Activated naive CD4-positive, alpha-beta T cell treated with anti-CD3 and anti-CD28 coated beads, Interleukin-2, amount 50 U/mL, for 24 hours (primary cell): ENCODE data around the gene CUBN.

Experiments used
- H3K27ac Mint-ChIP-seq: one replicate; pipeline ENCODE4 v1.8.0; 2021; ENCODE audit warnings: mild to moderate bottlenecking, mixed read lengths
- H3K27me3 Mint-ChIP-seq: one replicate; pipeline ENCODE4 v1.8.0; 2021; ENCODE audit warnings: mixed read lengths
- H3K36me3 Mint-ChIP-seq: one replicate; pipeline ENCODE4 v1.8.0; 2021; ENCODE audit warnings: mixed read lengths
- H3K4me1 Mint-ChIP-seq: one replicate; pipeline ENCODE4 v1.8.0; 2021; ENCODE audit warnings: mixed read lengths
- H3K4me3 Mint-ChIP-seq: one replicate; pipeline ENCODE4 v1.8.0; 2021; ENCODE audit warnings: mild to moderate bottlenecking, mixed read lengths
- H3K9me3 Mint-ChIP-seq: one replicate; pipeline ENCODE4 v1.8.0; 2021; ENCODE audit warnings: mixed read lengths

CUBN gene

DNA sequence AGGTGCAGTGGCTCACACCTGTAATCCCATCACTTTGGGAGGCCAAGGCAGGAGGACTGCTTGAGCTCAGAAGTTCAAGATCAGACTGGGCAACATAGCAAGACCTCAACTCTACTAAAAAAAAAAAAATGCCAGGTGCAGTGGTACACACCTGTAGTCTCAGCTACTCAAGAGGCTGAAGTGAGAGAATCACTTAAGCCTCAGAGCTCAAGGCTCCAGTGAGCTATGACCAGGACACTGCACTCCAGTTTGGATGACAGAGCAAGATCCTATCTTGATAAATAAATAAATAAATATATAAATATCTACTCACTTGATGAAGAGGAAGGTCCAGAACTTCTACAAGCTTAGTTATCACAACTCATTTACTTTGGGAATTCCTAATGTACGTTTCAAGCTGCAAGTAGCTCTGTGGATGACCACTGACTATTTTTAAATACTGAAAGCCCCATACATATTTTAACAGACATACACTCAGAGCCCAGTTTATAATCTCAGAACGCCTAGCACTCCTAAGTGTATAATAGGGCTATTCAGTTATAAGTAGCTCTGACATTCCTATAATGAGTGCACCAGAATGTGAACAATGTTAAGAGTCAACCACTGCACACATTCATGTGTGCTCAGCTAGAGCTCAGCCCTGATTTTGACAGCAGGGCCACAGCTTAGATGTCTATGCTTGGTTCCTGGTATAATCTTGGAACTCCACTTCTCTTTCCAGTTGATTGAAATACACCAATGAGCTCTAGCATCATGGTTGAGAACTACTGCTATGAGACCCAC is 119.1 kb downstream of the CUBN start:
- no peak overlapping the region for H3K4me3 Mint-ChIP-seq

DNA sequence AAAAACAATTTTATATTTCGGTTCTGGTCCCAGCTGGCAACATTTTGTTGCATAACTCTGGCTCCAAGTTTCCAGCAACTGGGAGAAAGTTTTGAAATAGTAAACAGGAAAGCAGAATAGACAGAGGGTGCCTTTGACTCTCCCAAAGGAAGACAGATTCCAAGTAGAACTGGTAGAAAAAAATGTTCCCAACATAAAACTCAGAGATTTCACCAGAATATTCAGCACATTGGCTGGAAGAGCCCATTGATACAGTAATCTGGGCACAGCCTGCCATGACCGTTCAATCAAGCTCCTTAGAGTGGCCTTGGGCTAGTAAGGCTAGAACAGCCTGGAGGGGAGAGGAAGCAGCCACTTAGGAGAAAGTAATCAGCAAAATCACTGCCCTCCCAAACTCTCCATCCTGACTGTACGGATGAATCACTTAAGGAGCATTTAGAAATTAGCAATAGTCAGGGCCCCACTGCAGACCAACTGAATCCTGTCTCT is 120.4 kb downstream of the CUBN start:
- no peaks in the 10 kb centered on the region for H3K27me3 Mint-ChIP-seq
- no peak overlapping the region for H3K4me3 Mint-ChIP-seq
- peaks cover 10% of the 10 kb centered on the region for H3K36me3 Mint-ChIP-seq
- H3K4me1 Mint-ChIP-seq = peaks cover 58% of the 10 kb centered on the region
- no peaks in the 10 kb centered on the region for H3K9me3 Mint-ChIP-seq
- no peak overlapping the region for H3K27ac Mint-ChIP-seq

More for the DNA sequence above, 119.1 kb downstream of the CUBN start:
- Mint-ChIP-seq H3K9me3 (no peaks in the 10 kb centered on the region), H3K27me3 (no peaks in the 10 kb centered on the region), H3K4me1 (peaks cover 45% of the 10 kb centered on the region), H3K27ac (no peak overlapping the region), H3K36me3 (peaks cover 10% of the 10 kb centered on the region)

DNA sequence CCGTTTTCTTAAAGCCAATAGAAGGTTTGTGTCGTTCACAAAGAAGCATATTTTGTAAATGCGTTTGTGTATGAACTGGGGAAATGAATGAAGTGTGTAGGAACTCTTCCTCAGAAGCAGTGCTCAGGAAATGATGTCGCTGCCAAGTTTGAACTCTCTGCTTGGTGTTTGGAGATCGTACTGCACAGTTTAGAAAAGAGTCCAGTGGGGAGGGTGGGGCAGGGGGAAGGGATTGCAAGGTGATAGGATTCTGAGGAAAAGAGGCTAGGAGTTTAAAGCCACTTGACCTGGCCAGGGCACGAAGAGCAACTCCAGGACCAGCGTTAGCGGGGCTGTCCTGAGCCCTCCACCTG is 122.2 kb downstream of the CUBN start:
- peaks cover 10% of the 10 kb centered on the region for H3K36me3 Mint-ChIP-seq
- peaks cover 65% of the 10 kb centered on the region for H3K4me1 Mint-ChIP-seq
- H3K27ac Mint-ChIP-seq = peak overlapping the region; percentile 15
- H3K4me3 Mint-ChIP-seq = no peak overlapping the region
- H3K27me3 Mint-ChIP-seq = no peaks in the 10 kb centered on the region
- H3K9me3 Mint-ChIP-seq = no peaks in the 10 kb centered on the region

DNA sequence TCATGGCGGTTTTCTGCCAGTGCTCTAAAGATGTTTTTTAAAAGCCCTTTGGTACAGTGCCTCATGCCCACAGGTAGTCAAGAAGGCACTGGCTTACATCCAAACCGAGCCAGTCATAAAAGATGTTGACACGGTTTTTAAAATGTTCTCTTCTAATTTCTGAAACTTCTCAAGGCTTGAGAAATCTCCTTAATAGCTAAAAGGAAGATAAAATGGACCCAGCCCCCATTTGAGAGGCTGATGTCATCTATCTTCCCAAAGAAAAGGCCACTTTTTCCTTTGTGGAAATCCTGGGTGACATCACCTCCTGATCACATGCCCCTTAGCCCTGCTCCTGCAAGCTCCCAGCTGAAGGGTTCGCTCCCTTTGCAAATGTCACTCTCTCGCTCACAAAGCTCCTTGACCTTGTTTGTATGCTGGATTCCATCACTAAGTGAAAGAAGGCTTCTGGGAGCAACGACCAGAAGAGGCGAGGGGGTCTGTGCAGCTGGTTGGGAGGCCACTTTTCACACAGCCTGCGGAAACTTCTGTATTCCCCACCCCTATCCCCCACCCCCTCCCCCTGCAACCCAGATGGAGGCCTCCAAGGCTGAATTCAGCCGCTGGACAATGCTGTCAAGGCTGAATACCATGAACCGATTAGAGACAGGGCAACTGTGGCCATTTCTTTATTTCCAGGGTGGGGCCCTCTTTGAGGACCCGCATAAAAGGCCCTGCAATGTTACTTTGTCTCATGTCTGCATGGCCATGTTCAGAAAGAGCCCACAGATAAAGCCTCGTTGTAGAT is 122.8 kb downstream of the CUBN start:
- Mint-ChIP-seq H3K36me3 (peaks cover 8% of the 10 kb centered on the region), H3K9me3 (no peaks in the 10 kb centered on the region), H3K4me3 (no peak overlapping the region), H3K4me1 (peaks cover 71% of the 10 kb centered on the region), H3K27me3 (no peaks in the 10 kb centered on the region), H3K27ac (peak overlapping the region; percentile 15)

DNA sequence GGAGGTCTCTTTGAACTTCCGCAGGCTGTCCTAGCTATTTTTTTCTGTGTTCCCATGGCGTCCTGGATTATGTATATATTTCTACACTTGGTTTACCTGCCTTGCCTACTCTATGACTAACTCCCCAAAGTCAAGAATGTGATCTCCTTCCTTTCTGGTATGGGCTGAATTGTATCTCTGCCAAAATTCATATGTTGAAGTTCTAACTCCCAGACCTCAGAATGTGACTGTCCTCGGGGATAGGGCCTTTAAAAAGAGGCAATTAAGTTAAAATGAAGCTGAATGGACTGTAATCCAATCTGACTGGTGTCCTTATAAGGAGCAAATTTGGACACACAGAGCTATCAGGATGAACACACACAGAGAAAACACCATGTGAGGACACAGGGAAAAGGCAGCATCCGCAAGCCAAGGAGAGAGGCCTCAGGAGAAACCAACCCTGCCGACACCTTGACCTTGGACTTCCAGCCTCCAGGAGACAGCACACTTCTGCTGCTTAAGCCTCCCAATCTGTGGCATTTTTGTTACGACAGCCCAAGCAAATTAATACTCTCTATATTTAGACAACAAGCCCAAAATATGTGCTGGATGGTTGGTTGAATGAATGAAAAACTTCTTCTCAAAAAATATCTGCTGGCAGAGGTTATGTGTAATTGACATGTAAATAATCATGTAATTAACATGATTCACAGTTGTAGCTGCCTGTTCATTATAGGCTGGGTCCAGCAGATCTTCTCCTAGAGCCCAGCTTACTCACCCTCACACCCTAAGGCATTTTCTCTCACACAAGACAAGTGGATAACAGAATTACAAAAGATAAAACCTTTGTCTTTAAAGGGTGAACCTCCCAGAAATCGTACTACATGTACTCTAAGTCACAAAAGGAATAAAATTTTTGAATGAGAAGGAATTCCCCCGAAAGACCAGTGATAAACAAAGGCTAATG is 123.7 kb downstream of the CUBN start:
- Mint-ChIP-seq H3K36me3 (peaks cover under 1% of the 10 kb centered on the region), H3K4me1 (peaks cover 80% of the 10 kb centered on the region), H3K4me3 (no peak overlapping the region), H3K27me3 (no peaks in the 10 kb centered on the region), H3K9me3 (no peaks in the 10 kb centered on the region), H3K27ac (peak overlapping the region; percentile 12)

DNA sequence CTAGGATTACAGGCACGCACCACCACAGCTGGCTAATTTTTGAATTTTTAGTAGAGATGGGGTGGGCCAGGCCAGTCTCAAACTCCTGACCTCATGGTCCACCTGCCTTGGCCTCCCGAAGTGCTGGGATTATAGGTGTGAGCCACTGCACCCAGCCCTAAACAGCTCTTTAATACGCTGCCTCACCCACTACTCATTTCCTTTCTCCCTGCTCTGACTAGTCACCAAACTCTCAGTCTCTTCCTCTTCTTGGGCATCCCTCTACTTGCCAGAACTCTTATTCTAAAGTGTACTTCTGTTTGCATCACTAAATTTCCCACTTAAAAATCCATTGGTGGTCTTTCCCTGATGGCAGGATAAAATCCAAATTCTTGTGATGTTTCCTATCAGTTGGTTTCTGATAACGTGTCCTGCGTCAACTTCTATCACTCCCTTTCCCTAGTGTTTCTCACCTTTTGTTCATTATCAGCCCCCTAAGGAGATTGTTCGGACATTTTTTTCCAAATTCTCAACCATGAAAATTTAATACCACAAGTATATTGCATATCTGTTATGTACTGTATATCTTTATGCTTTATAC is 124.7 kb downstream of the CUBN start:
- H3K4me3 Mint-ChIP-seq = no peak overlapping the region
- H3K27ac Mint-ChIP-seq = peak overlapping the region; percentile 44
- peaks cover 83% of the 10 kb centered on the region for H3K4me1 Mint-ChIP-seq
- H3K9me3 Mint-ChIP-seq = no peaks in the 10 kb centered on the region
- H3K36me3 Mint-ChIP-seq = no peaks in the 10 kb centered on the region
- H3K27me3 Mint-ChIP-seq = no peaks in the 10 kb centered on the region

DNA sequence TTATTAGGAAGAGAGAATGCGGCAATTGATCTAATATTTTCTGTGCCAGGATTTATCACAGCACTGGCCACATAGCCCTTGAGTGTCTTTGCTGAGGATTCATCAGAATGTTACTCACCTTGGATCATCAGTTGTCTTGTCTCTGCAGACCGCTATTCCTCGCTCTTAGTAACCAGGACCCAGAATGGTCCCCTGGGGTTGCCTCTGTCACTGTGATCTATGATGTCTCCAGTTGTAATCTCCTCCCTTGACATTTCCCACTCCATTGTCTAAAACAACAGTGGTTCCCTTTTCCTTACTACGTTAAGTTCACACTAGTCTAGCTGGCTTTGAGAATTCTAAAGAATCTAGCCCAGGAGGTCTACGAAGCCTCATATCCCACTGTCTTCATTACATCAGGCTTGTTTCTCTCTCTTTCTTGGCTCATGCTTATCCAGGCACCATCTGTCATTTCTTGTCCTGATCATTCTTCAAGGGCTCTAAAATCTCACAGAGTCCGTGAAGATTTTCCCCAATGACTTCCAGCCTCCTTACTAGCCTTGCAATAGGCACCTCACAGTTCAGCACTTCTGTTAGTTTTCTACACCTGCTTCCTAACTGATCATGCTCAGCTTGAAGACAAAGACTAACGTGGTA is 125.8 kb downstream of the CUBN start:
- no peaks in the 10 kb centered on the region for H3K36me3 Mint-ChIP-seq
- H3K4me1 Mint-ChIP-seq = peaks cover 82% of the 10 kb centered on the region
- no peaks in the 10 kb centered on the region for H3K27me3 Mint-ChIP-seq
- peak overlapping the region; percentile 80 for H3K27ac Mint-ChIP-seq
- H3K9me3 Mint-ChIP-seq = no peaks in the 10 kb centered on the region
- peak overlapping the region; percentile 42 for H3K4me3 Mint-ChIP-seq

DNA sequence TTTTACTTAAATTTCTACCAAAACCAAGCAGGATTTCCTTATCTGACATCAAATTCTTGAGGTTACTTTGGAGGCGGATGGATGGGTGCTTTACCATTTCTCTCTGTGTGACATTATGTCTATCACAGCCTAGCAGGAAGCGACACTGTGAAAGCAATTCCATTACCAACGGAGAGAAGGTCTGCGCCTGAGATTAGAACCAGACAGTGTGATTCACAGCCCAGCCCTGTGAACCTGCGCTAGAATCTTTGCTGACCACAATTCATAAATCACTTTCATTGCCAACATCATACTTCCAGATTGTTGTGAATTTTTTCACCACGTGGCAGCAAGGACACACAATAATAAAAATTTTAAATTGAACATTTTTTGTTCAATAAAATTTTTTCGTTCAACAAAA is 126.5 kb downstream of the CUBN start:
- Mint-ChIP-seq H3K4me1 (peaks cover 75% of the 10 kb centered on the region), H3K27me3 (no peaks in the 10 kb centered on the region), H3K4me3 (peak overlapping the region; percentile 69), H3K9me3 (no peaks in the 10 kb centered on the region), H3K36me3 (no peaks in the 10 kb centered on the region), H3K27ac (peak overlapping the region; percentile 96)

DNA sequence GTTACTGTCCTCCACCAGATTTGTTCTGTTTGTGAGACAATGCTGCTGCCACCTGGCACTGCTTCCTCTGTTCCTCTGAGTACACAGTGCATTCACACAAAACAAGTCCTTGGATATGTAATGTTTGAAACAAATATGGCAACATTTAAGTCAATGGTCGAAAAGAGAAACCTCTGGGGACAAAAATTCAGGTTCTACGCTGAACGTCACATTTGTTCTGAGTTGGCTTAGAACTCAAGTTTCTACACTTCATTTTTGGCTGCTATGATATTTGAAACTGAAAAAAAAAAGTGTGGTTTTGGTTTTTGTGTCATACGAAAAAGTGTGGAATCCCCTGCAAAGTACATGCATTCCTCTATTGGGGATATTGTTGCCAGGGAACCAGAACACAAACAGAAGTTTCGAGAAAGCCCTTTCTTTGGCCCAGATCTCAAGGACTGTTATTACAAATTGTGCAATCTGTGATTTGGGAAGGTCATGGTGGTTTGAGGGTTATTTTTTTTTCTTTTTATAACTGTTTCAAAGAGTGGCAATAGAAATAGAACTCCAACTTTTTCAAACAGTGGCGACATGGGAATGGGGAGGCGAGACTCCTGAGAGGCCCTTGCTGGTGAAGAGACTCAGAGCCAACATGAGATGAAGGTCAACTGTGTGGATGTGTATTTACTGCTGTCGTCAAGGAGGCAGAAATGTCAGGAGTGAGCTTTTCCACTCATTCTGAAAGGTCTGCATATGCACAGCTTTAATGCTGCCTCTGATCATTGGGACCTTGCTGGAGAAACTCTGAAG is 127.5 kb downstream of the CUBN start:
- H3K9me3 Mint-ChIP-seq = no peaks in the 10 kb centered on the region
- peaks cover 69% of the 10 kb centered on the region for H3K4me1 Mint-ChIP-seq
- H3K27me3 Mint-ChIP-seq = no peaks in the 10 kb centered on the region
- H3K27ac Mint-ChIP-seq = peak overlapping the region; percentile 96
- H3K4me3 Mint-ChIP-seq = peak overlapping the region; percentile 69
- peaks cover 1% of the 10 kb centered on the region for H3K36me3 Mint-ChIP-seq

DNA sequence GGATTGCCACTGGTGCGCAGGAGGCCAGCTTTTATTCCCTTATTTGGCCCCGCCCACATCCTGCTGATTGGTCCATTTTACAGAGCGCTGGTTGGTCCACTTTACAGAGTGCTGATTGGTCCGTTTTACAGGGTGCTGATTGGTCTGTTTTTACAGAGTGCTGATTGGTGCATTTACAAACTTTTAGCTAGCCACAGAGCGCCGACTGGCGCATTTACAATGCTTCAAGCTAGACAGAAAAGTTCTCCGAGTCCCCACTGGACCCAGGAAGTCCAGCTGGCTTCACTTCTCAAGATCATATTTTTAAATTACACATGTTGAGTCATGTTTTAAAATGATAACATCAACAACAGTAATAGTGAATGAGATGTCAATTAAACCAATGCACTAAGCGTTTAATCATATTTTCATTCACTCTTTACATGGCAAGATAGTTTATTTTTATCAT is 128.3 kb downstream of the CUBN start:
- H3K36me3 Mint-ChIP-seq = peaks cover 1% of the 10 kb centered on the region
- H3K27me3 Mint-ChIP-seq = no peaks in the 10 kb centered on the region
- no peaks in the 10 kb centered on the region for H3K9me3 Mint-ChIP-seq
- peak overlapping the region; percentile 69 for H3K4me3 Mint-ChIP-seq
- no peak overlapping the region for H3K27ac Mint-ChIP-seq
- peaks cover 64% of the 10 kb centered on the region for H3K4me1 Mint-ChIP-seq

DNA sequence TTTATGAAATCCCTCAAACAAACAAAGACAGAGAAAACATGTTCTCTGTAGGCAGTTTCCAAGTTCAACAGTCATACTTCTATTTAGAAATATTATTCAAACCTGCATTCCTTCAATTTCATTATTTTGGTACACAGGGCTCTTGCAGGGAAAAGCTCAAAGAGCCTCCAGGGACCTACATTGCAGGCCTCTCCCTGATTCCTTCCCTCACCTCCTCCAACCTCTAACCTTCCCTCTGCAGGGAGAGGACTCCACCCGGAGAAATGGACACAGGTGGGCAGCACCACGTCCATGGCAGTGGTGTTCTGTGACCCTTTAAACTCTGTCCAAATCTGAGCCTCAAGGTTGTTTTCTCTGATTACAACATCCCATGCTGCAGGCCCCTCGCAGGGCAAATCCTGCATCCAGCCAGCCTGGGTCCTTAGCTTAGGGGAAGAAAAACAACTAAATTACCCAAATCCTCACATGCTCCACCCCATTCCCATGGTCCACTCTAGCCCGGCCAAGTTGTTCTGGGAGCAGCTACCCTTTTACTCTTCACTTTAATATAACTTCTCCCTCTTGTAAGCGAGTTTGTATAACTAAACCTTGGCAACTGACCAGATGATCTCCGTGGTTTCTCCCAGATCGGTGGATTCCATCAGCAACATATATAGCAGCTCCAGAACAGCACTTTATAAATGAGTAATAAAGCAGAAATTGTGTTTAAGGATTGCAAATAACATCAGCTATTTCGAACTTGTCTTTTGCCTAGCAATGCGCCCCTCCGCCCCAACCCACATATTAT is 129.8 kb downstream of the CUBN start:
- Mint-ChIP-seq H3K4me3 (no peak overlapping the region), H3K9me3 (no peaks in the 10 kb centered on the region), H3K36me3 (peaks cover 1% of the 10 kb centered on the region), H3K4me1 (peaks cover 63% of the 10 kb centered on the region), H3K27ac (peak overlapping the region; percentile 27), H3K27me3 (no peaks in the 10 kb centered on the region)

DNA sequence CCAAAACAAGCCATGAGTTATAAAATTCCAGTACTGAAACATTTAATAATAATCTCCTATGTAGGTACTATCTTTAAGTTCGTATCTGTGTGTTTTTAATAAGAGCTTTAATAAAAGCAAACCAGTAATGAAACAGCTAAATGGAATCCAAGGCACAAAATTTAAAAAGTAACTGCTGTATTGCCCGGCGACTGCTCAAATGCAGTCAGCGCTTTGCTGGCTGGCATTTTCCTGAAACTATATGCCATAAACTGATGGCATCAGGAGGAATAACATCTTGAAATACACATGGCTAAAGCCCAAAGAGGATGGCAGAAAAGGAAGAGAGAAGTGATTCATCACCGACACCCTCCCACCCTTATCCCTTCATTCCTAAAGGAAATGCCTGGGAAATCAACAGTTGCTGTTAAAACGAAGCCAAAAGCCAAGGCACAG is 133.1 kb downstream of the CUBN start:
- Mint-ChIP-seq H3K4me3 (no peak overlapping the region), H3K27me3 (no peaks in the 10 kb centered on the region), H3K27ac (no peak overlapping the region), H3K36me3 (peaks cover 1% of the 10 kb centered on the region), H3K4me1 (peaks cover 32% of the 10 kb centered on the region), H3K9me3 (no peaks in the 10 kb centered on the region)

DNA sequence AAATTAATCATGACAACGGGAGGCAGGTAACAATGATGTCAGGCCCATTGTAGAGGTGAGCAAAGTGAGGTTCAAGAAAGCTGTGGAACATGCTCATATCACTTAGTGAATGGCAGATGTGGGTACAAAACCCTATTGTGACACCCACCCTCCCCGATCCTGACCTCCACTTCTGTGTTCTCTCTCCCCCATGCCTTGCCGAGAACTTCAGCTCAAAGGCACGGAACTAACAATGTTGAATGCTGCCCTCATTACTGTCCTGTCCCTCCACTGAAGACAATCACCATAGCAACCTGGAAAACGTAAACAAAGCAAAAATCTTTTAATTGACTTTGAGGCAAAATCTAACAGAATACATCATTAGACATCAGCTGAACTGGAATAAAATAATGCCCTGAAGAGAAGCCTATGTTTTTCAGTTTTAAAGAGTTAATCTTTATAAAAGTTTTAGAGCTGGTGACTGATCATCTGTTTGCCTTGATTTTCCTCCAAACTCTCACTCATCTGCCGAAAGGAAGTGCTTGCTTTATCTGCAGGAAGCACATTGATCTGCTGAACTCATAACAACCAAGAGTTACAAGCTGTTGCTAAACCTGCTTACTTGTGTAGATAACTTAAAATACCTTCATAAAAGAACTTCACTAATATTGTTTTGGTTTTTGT is 133.6 kb downstream of the CUBN start:
- Mint-ChIP-seq H3K27ac (peak overlapping the region; percentile 44), H3K9me3 (no peaks in the 10 kb centered on the region), H3K36me3 (peaks cover 4% of the 10 kb centered on the region), H3K4me3 (peak overlapping the region; percentile 59), H3K4me1 (peaks cover 26% of the 10 kb centered on the region), H3K27me3 (no peaks in the 10 kb centered on the region)
